H9 (cell line): ENCODE results near the gene NKAPD1. TPM values are rescaled to one million over a fixed set of nuclear protein-coding genes. Genes with fewer than 3 reads are reported as not detected.

Experiments used
- DNase-seq: peaks from one replicate; pipeline ENCODE4 v3.0.0-alpha.2; 2017
- H2AFZ ChIP-seq: one replicate; pipeline ENCODE4 v1.6.1; 2013; ENCODE audit warnings: mild to moderate bottlenecking, low read length, control low read depth, moderate library complexity
- H2AK5ac ChIP-seq: 2 replicates; pipeline ENCODE4 v1.6.1; 2013; ENCODE audit warnings: low read length, control low read depth, mixed read lengths; ENCODE audit not compliant: insufficient read length
- H2BK120ac ChIP-seq: one replicate; pipeline ENCODE4 v1.6.1; 2013; ENCODE audit warnings: low read depth, mild to moderate bottlenecking, low read length, control low read depth, inconsistent platforms; ENCODE audit not compliant: poor library complexity, severe bottlenecking
- H2BK12ac ChIP-seq: 2 replicates; pipeline ENCODE4 v1.6.1; 2013; ENCODE audit warnings: low read length, control low read depth, mixed read lengths, low read depth; ENCODE audit not compliant: insufficient read length
- H2BK15ac ChIP-seq: 2 replicates; pipeline ENCODE4 v1.6.1; 2013; ENCODE audit warnings: low read depth, low read length, control low read depth
- H2BK20ac ChIP-seq: one replicate; pipeline ENCODE4 v1.6.1; 2013; ENCODE audit warnings: low read depth, mild to moderate bottlenecking, low read length, control low read depth, inconsistent platforms; ENCODE audit not compliant: poor library complexity, severe bottlenecking
- H2BK5ac ChIP-seq: 2 replicates; pipeline ENCODE4 v1.6.1; 2013; ENCODE audit warnings: low read length, control low read depth, mixed read lengths; ENCODE audit not compliant: insufficient read length
- H3K14ac ChIP-seq: 2 replicates; pipeline ENCODE4 v1.6.1; 2013; ENCODE audit warnings: low read length, control low read depth; ENCODE audit not compliant: insufficient read depth
- H3K18ac ChIP-seq: 2 replicates; pipeline ENCODE4 v1.6.1; 2013; ENCODE audit warnings: low read depth, mild to moderate bottlenecking, mixed read lengths, low read length, control low read depth; ENCODE audit not compliant: insufficient read length
- H3K23ac ChIP-seq: 2 replicates; pipeline ENCODE4 v1.6.1; 2013; ENCODE audit warnings: low read length, control low read depth, mixed read lengths, low read depth; ENCODE audit not compliant: insufficient read length
- H3K23me2 ChIP-seq: 2 replicates; pipeline ENCODE4 v1.6.1; 2013; ENCODE audit warnings: low read depth, mild to moderate bottlenecking, mixed read lengths, low read length, control low read depth; ENCODE audit not compliant: insufficient read length, poor library complexity, severe bottlenecking
- H3K27ac ChIP-seq: 2 replicates; pipeline ENCODE4 v1.5.1; 2013; ENCODE audit warnings: low read length, control low read depth, mixed read lengths, low read depth; ENCODE audit not compliant: insufficient read length
- H3K27me3 ChIP-seq: 2 replicates; pipeline ENCODE4 v1.6.1; 2013; ENCODE audit warnings: low read length, control low read depth, inconsistent platforms; ENCODE audit not compliant: insufficient read depth
- H3K4ac ChIP-seq: 2 replicates; pipeline ENCODE4 v1.6.1; 2013; ENCODE audit warnings: low read depth, mild to moderate bottlenecking, control low read depth, inconsistent platforms, low read length, moderate library complexity
- H3K4me1 ChIP-seq: 2 replicates; pipeline ENCODE4 v1.6.1; 2013; ENCODE audit warnings: low read length, control low read depth, inconsistent platforms; ENCODE audit not compliant: insufficient read depth
- H3K4me2 ChIP-seq: 2 replicates; pipeline ENCODE4 v1.6.1; 2013; ENCODE audit warnings: low read length, control low read depth, mixed read lengths; ENCODE audit not compliant: insufficient read length, insufficient read depth
- H3K56ac ChIP-seq: 2 replicates; pipeline ENCODE4 v1.6.1; 2013; ENCODE audit warnings: low read depth, mild to moderate bottlenecking, mixed read lengths, low read length, control low read depth; ENCODE audit not compliant: insufficient read length
- H3K79me1 ChIP-seq: 2 replicates; pipeline ENCODE4 v1.6.1; 2013; ENCODE audit warnings: low read depth, mild to moderate bottlenecking, moderate library complexity, low read length, control low read depth, inconsistent platforms; ENCODE audit not compliant: insufficient read depth, poor library complexity, severe bottlenecking
- H3K79me2 ChIP-seq: 2 replicates; pipeline ENCODE4 v1.6.1; 2013; ENCODE audit warnings: low read length, control low read depth, inconsistent platforms; ENCODE audit not compliant: insufficient read depth
- H3K9ac ChIP-seq: 2 replicates; pipeline ENCODE4 v1.6.1; 2013; ENCODE audit warnings: low read length, control low read depth, mixed read lengths; ENCODE audit not compliant: insufficient read length; ENCODE audit errors: extremely low read depth
- H3K9me3 ChIP-seq: one replicate; pipeline ENCODE4 v1.6.1; 2013; ENCODE audit warnings: low read depth, low read length, inconsistent platforms; ENCODE audit not compliant: control insufficient read depth
- H3T11ph ChIP-seq: one replicate; pipeline ENCODE4 v1.6.1; 2013; ENCODE audit warnings: mild to moderate bottlenecking, low read length, control low read depth, inconsistent platforms
- H4K20me1 ChIP-seq: one replicate; pipeline ENCODE4 v1.6.1; 2013; ENCODE audit not compliant: control insufficient read depth, insufficient read length, insufficient read depth
- H4K5ac ChIP-seq: 2 replicates; pipeline ENCODE4 v1.6.1; 2013; ENCODE audit warnings: low read depth, mild to moderate bottlenecking, mixed read lengths, low read length, control low read depth; ENCODE audit not compliant: insufficient read length
- H4K8ac ChIP-seq: replicated peaks from 2 replicates; pipeline ENCODE4 v1.6.1; 2013; ENCODE audit warnings: low read length, control low read depth, mixed read lengths, low read depth; ENCODE audit not compliant: insufficient read length
- H4K91ac ChIP-seq: 2 replicates; pipeline ENCODE4 v1.6.1; 2013; ENCODE audit warnings: low read depth, mild to moderate bottlenecking, moderate library complexity, mixed read lengths, low read length, control low read depth; ENCODE audit not compliant: insufficient read length
- H3K27ac Mint-ChIP-seq, 3 experiments: 2 replicates in 2 of 3; 3 replicates in 1 of 3; pipeline ENCODE4 v1.8.0; 2020 to 2021; ENCODE audit warnings: mixed read lengths in 3 of 3, mild to moderate bottlenecking in 1 of 3, moderate library complexity in 1 of 3
- H3K27me3 Mint-ChIP-seq: 2 replicates; pipeline ENCODE4 v1.8.0; 2021; ENCODE audit warnings: low read depth, mild to moderate bottlenecking, moderate library complexity, mixed read lengths
- H3K36me3 Mint-ChIP-seq, 3 experiments: 2 replicates in 2 of 3; 3 replicates in 1 of 3; pipeline ENCODE4 v1.8.0; 2020 to 2021; ENCODE audit warnings: low read depth in 3 of 3, mixed read lengths in 3 of 3; ENCODE audit not compliant: insufficient read depth in 1 of 3
- H3K4me1 Mint-ChIP-seq, 2 experiments: 2 replicates each; pipeline ENCODE4 v1.8.0; 2020; ENCODE audit warnings: mixed read lengths in 2 of 2
- H3K4me3 Mint-ChIP-seq, 2 experiments: 2 replicates in 1 of 2; 3 replicates in 1 of 2; pipeline ENCODE4 v1.8.0; 2020 to 2021; ENCODE audit warnings: mild to moderate bottlenecking in 2 of 2, mixed read lengths in 2 of 2, moderate library complexity in 1 of 2
- H3K9me3 Mint-ChIP-seq, 2 experiments: 2 replicates in 1 of 2; 3 replicates in 1 of 2; pipeline ENCODE4 v1.8.0; 2020; ENCODE audit warnings: mild to moderate bottlenecking in 2 of 2, mixed read lengths in 2 of 2, moderate library complexity in 1 of 2
- WGBS: extraction: QIAGEN DNeasy Blood & Tissue Kit; methylation state at CpG from one replicate; pipeline ENCODE4 v1.1.7; 2013; ENCODE audit warnings: missing lambda C conversion rate, low lambda C conversion rate, mixed read lengths; ENCODE audit not compliant: insufficient read length; ENCODE audit errors: extremely low coverage; 5-methylcytosine and 5-hydroxymethylcytosine counted together
- total RNA-seq: library from RNA; stranded (reverse); gene quantifications from 2 replicates; pipeline ENCODE4 v1.2.1, GENCODE V29; 2021
- TF ChIP-seq, protein P1 (sequence below): fragments of 200-600 bp; sonication (generic); conservative IDR thresholded peaks from 3 replicates; pipeline ENCODE4 v1.8.0; 2021; ENCODE audit warnings: antibody characterized with exemption, mild to moderate bottlenecking

NKAPD1 gene
- total RNA-seq, 1 experiment from 2014 or later: 25.9 TPM

DNA sequence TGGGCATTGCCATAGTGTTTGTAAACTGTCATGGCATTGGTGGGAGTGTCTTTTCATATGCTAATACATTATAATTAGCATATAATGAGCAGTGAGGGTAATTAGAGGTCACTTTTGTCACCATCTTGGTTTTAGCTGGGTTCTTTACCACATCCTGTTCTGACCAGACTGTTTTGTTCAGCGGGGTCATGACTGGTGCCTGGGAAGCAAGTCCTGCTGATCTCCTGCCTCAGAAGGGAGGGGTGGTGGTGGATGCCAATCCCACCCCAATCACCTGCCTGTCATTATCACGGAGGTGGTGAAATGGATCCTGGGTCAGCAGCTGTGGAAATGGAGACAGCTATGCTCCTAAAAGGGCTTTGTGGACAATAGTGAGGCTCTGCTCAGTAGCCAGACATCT, 58.6 kb downstream of the NKAPD1 start:
- Histone ChIP-seq H2AFZ (no peak overlapping the region), H3T11ph (no peak overlapping the region), H4K20me1 (no peaks in the 10 kb centered on the region), H3K27ac (no peak overlapping the region), H3K27me3 (no peaks in the 10 kb centered on the region), H3K4ac (no peak overlapping the region), H2BK20ac (no peak overlapping the region), H3K4me2 (no peak overlapping the region), H2BK12ac (no peak overlapping the region), H3K23ac (no peak overlapping the region), H2BK5ac (no peak overlapping the region), H3K18ac (no peak overlapping the region), H3K9ac (no peak overlapping the region), H4K5ac (no peak overlapping the region), H3K23me2 (no peaks in the 10 kb centered on the region), H3K9me3 (no peaks in the 10 kb centered on the region), H4K8ac (no peak overlapping the region), H3K4me1 (no peaks in the 10 kb centered on the region), H2BK120ac (no peak overlapping the region), H3K56ac (no peak overlapping the region), H2AK5ac (no peak overlapping the region), H3K79me2 (no peaks in the 10 kb centered on the region), H4K91ac (no peak overlapping the region), H3K79me1 (no peaks in the 10 kb centered on the region), H3K14ac (no peak overlapping the region), H2BK15ac (no peak overlapping the region)
- H3K36me3 Mint-ChIP-seq: no peaks in the 10 kb centered on the region
- no peak overlapping the region for H3K27ac Mint-ChIP-seq
- H3K27me3 Mint-ChIP-seq: no peaks in the 10 kb centered on the region; the same call in 1 of the 2 replicates
- no CpG with 5 or more reads among the region's 2 CpGs for WGBS
- H3K4me3 Mint-ChIP-seq: no peak overlapping the region
- DNase-seq: no peak
- no peaks in the 10 kb centered on the region for H3K9me3 Mint-ChIP-seq
- TF ChIP-seq, protein P1, sequence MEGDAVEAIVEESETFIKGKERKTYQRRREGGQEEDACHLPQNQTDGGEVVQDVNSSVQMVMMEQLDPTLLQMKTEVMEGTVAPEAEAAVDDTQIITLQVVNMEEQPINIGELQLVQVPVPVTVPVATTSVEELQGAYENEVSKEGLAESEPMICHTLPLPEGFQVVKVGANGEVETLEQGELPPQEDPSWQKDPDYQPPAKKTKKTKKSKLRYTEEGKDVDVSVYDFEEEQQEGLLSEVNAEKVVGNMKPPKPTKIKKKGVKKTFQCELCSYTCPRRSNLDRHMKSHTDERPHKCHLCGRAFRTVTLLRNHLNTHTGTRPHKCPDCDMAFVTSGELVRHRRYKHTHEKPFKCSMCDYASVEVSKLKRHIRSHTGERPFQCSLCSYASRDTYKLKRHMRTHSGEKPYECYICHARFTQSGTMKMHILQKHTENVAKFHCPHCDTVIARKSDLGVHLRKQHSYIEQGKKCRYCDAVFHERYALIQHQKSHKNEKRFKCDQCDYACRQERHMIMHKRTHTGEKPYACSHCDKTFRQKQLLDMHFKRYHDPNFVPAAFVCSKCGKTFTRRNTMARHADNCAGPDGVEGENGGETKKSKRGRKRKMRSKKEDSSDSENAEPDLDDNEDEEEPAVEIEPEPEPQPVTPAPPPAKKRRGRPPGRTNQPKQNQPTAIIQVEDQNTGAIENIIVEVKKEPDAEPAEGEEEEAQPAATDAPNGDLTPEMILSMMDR: no peak
- no peaks in the 10 kb centered on the region; a peak in 1 of 4 replicates for H3K4me1 Mint-ChIP-seq
